Left hindlimb (tissue), 1 donor: Measurements from ENCODE around the gene WNT9A.
A peak's percentile ranks its signal among the peaks of the same experiment; 100 is the strongest.
"Not testable (repeated sequence)": the region's sequence is repeated elsewhere in the genome, so short reads cannot be mapped to it uniquely, and the experiment has no call there.

Experiments
- DNase-seq: peaks from one replicate; pipeline ENCODE4 v3.0.0-alpha.2; 2018

Gene WNT9A

DNA sequence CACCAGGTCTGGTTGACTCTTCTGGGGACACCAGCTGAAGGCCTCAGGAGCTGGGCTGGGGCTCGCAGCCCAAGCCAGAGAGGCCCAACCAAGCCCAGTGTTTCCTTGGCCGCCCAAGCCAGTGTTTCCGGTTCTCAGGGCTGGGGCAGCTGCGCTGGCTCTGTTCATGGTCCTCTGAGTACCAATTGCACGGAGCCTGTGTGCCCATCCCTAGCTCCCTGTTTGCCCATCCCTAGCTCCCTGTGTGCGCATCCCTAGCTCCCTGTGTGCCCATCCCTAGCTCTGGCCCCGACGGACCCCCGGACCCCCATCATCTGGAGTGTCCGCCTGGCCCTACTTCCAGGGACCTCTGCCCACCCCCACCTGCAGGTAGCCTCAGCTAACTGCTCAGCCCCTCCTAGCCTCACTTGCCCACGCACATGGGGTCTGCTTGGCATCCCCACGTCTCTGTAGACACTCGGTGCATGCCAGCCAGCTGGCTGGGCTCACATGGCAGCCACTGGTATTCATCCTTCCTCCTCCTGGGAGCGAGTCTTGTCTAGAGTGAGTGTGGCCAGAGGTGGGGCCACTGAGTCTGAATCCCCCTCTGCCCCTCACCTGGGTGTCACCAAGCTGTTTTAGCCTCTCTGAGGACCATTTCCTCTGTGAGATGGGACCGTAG, 64.0 kb downstream of the WNT9A start:
- DNase-seq = no peak

DNA sequence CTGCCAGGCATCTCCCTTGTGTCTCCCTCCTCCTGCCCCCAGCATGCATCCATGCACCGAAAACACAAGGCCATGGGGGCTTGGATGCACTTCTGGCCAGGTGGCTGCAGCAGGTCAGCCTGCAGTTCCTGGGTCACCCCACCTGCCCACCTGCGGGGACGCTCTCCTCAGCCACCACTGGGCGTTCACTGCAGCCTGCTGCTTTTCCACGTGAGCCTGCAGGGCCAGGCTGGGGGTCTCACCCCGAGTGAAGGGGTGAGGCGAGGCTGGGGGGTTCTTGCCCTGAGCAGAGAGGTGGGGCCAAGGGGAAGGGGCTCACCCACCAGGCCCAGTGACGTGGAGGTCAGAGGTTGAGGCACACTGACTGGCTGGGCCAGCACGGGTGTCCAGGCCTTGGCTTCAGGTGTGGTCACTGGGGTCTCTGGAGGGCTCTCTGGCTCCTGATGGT, 64.6 kb downstream of the WNT9A start:
- peak; percentile 22 for DNase-seq

DNA sequence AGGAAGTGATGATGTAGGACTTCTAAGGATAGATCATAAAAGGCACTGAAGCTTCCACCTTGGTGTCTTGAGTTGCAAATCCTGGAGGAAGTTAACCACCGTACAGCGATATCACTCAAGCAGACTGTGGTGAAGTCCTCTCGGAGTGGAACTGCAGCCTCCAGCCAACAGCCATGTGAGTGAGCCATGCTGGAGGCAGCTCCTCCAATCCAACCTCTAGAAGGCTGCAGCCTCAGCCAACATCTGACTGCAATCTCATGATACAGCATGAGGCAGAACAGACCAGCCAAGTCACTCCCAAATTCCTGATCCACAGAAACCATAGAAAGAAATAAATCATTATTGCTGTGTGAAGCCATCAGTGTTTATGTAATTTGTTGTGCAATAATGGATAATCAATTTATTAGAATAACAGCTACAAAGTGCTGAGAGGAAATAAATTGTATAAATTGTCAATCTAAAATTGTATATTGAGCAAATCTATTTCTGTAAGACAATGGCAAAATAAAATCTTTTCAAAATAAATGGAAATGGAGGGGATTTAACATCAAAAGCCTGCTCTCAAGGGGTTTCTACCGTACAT, 67.3 kb downstream of the WNT9A start:
- no peak for DNase-seq

DNA sequence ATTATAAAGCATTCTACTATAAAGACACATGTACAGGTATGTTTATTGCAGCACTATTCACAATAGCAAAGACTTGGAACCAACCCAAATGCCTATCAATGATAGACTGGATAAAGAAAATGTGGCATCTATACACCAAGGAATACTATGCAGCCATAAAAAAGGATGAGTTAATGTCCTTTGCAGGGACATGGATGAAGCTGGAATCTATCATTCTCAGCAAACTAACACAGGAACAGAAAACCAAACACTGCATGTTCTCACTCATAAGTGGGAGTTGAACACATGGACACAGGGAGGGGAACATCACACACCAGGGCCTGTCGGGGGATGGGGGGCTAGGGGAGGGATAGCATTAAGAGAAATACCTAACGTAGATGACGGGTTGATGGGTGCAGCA, 69.9 kb downstream of the WNT9A start:
- not testable (repeated sequence) for DNase-seq

DNA sequence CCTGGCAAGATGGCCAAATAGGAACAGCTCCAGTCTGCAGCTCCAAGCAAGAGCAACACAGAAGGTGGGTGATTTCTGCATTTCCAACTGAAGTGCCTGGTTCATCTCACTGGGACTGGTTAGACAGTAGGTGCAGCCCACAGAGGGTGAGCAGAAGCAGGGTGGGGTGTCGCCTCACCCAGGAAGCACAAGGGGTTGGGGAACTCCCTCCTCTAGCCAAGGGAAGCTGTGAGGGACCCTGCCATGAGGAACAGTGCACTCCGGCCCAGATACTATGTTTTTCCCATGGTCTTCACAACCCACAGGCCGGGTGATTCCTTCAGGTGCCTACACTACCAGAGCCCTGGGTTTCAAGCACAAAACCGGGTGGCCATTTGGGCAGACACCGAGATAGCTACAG, 75.8 kb downstream of the WNT9A start:
- DNase-seq = not testable (repeated sequence)

DNA sequence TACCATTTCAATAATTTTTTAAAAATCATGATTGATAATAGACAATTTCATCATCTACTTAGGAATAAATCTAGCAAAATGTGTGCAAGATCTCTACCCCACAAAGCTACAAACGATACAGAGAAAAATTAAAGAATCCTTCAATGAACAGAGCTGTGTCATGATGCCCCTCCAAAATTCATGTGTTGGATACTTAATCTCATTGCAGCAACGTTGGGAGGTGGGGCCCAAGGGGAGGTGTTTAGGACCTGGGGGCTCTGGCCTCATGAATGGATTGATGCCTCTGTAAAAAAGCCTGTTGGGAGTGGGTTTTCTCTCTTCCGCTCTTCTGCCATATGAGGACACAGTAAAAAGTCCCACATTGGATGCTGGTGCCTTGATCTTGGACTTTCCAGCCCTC, 77.4 kb downstream of the WNT9A start:
- DNase-seq = no peak

DNA sequence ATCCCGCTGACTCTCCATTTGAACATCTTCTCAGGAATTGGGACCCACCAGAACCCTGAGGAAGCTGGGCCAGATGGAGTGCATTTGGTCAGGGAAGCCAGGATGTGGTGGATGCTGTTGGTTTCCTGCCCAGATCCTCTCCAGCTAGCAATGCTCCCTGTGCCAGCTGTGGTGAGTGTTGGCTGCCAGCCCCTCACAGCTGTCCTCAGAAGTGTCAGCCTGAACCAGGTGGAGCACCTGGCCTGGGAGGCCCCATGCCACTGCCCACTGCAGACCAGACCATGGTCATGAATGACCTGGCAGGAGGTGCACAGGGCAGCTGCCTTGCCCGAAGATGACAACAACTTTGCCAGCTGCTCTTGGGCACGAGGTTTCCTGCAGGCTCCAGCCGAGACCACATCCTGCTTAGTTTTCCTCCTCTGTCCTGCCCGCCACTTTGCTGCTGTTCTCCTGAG, 77.9 kb downstream of the WNT9A start:
- DNase-seq = no peak

DNA sequence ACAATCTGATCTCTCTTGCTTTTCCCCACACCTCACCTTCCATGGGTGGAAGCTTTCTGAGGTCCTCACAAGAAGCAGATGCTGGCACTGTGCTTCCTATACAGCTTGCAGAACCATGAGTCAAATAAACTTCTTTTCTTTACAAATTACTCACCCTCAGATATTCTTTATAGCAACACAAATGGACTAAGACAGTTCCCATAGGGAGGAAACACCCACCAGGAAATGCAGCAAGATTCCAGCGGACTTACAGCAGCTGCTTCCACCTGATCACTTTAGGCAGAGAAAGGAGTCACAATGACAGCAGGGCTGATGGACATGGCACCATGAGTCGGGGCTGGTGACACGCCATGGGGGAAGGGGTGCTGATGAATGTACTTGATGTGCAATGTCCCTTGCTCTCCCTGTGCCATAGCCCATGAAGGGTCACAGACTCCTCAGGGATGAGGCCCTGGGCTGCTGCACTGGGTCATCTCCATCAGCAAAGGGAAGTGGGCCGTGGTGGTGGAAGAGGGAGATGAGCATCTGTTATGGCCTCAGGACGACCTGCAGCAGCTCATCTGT, 78.4 kb downstream of the WNT9A start:
- no peak for DNase-seq
